ENCODE measurements around the gene ZNF664. TPM values are rescaled to one million over a fixed set of nuclear protein-coding genes. Genes with fewer than 3 reads are reported as not detected.
A peak's percentile ranks its signal among the peaks of the same experiment; 100 is the strongest.

Gene ZNF664
- total RNA-seq, 4 donors from 2014 or later, result 53.7 to 78.0 (median 73.3) TPM

- WGBS, 2 donors, result 80 to 82% methylated on average over 5 of the region's 5 CpGs
- no peak overlapping the region for H3K27ac ChIP-seq
- H3K27me3 ChIP-seq, result no peaks in the 10 kb centered on the region
- H3K36me3 ChIP-seq, result no peaks in the 10 kb centered on the region
- DNase-seq (ENCODE audit: low spot score in 2 of 2), result no peak
- no peaks in the 10 kb centered on the region for H3K9me3 ChIP-seq
- TF ChIP-seq POLR2A (IDR thresholded peaks at IDR 0.05) (no peak), CTCF (IDR thresholded peaks at IDR 0.05) (no peak), EP300 (IDR thresholded peaks at IDR 0.05) (no peak)
- no peak overlapping the region for H3K4me3 ChIP-seq
- peaks cover 0 to 14% (median 3%) of the 10 kb centered on the region in 4 donors for H3K4me1 ChIP-seq
Observed at GRCh38 chr12:124031058-124031457, 58.0 kb downstream of the ZNF664 start.

DNA sequence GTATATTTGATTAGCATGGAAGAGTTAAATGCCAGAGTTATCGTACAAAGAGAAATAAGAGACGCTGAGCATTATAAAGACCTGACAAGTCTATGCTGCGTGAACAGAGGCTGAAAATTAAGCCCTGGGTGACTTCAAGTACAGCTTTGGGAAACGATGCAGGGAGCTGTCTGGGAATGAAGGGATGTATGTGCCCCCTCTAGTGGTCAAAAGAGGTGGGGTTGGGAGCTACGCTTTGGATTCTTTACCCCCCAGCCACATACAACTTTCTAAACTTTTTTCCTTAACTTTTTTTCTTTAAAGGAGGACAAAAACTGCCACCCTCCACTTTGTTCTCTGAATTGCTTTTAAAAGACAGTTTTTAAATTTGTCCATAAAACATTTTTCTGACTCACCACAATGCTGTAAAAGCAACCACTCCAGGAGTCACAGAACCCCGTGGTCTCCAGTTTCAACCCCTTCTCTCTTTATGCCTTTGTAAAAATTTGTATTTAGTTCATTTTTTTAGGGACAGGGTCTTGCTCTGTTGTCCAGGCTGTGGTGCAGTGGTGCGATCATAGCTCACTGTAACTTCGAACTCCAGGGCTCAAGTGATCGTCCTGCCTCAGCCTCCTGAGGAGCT is 59.4 kb downstream of the ZNF664 start:
- DNase-seq (ENCODE audit: low spot score in 2 of 2), result peak in 1 of 2 donors; percentile 82
- 46 to 47% methylated on average over 9 of the region's 9 CpGs for WGBS, 2 donors
- Histone ChIP-seq H3K4me3 (no peak overlapping the region), H3K27me3 (no peaks in the 10 kb centered on the region), H3K4me1 (peaks cover 0 to 23% (median 5%) of the 10 kb centered on the region in 4 donors), H3K27ac (no peak overlapping the region), H3K36me3 (no peaks in the 10 kb centered on the region), H3K9me3 (no peaks in the 10 kb centered on the region)
- TF ChIP-seq POLR2A (IDR thresholded peaks at IDR 0.05) (no peak), EP300 (IDR thresholded peaks at IDR 0.05) (no peak), CTCF (IDR thresholded peaks at IDR 0.05) (peak; percentile 76 to 90 (median 86))

DNA sequence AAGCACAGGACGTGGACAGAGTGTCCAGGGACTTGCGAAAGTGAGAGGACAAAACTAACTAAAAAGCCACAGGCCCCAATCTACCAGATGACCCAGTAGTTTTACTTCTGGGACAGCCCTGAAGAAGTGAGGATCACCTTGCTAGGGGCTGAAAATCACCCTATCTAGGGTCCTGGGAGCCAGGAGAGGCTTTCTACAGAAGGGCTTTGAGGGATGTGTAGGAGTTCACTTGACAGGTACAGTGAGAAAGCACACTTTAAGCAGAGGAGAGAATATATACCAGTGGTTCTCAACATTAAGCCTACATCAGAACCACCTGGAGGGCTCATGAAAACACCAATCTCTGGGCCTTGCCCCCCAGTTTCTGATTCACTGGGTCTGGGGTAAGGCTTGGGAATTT is 60.8 kb downstream of the ZNF664 start:
- TF ChIP-seq EP300 (IDR thresholded peaks at IDR 0.05) (no peak), POLR2A (IDR thresholded peaks at IDR 0.05) (no peak), CTCF (IDR thresholded peaks at IDR 0.05) (no peak)
- 92 to 96% methylated on average over 2 of the region's 2 CpGs for WGBS, 2 donors
- Histone ChIP-seq H3K27me3 (no peaks in the 10 kb centered on the region), H3K36me3 (no peaks in the 10 kb centered on the region), H3K27ac (no peak overlapping the region), H3K4me3 (no peak overlapping the region), H3K9me3 (no peaks in the 10 kb centered on the region), H3K4me1 (peaks cover 0 to 23% (median 5%) of the 10 kb centered on the region in 4 donors)
- no peak for DNase-seq (ENCODE audit: low spot score in 2 of 2)

- H3K4me1 ChIP-seq, result peaks cover 0 to 24% (median 5%) of the 10 kb centered on the region in 4 donors
- H3K27ac ChIP-seq, result no peak overlapping the region
- H3K27me3 ChIP-seq, result no peaks in the 10 kb centered on the region
- 83 to 84% methylated on average over 11 of the region's 11 CpGs for WGBS, 2 donors
- no peaks in the 10 kb centered on the region for H3K9me3 ChIP-seq
- DNase-seq (ENCODE audit: low spot score in 2 of 2), result no peak
- H3K4me3 ChIP-seq, result no peak overlapping the region
- TF ChIP-seq EP300 (IDR thresholded peaks at IDR 0.05) (no peak), CTCF (IDR thresholded peaks at IDR 0.05) (no peak), POLR2A (IDR thresholded peaks at IDR 0.05) (no peak)
- H3K36me3 ChIP-seq, result no peaks in the 10 kb centered on the region
Observed at GRCh38 chr12:124034297-124034696, 61.3 kb downstream of the ZNF664 start.

DNA sequence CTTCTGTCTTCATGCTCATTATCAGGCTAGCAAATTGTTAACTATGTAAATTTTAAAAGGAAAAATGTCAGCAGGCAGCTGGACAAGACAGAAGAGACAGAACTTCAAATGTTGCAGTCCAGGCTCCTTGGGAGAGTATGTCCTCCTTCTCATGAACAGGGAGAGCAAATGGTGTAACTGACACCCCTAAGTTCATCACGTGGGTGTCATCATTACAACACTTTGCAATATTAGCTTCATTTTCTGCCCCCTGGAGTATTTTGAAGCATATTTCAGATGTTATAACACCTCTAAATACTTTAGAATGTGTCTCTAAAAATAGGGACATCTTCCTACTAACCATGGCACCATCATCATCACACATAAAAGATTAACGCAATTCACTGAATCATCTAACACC is 62.1 kb downstream of the ZNF664 start:
- no peaks in the 10 kb centered on the region for H3K9me3 ChIP-seq
- no peak for DNase-seq (ENCODE audit: low spot score in 2 of 2)
- H3K27me3 ChIP-seq, result no peaks in the 10 kb centered on the region
- no peak overlapping the region for H3K27ac ChIP-seq
- H3K36me3 ChIP-seq, result no peaks in the 10 kb centered on the region
- 71 to 74% methylated on average over 2 of the region's 2 CpGs for WGBS, 2 donors
- no peak for TF ChIP-seq CTCF (IDR thresholded peaks at IDR 0.05)
- TF ChIP-seq POLR2A (IDR thresholded peaks at IDR 0.05), result no peak
- no peak for TF ChIP-seq EP300 (IDR thresholded peaks at IDR 0.05)
- no peak overlapping the region for H3K4me3 ChIP-seq
- H3K4me1 ChIP-seq, result peaks cover 0 to 22% (median 5%) of the 10 kb centered on the region in 4 donors

Data from tibial nerve (tissue), 4 donors.